Right lobe of liver (tissue), 6 donors: ENCODE measurements around the gene USE1. TPM values are rescaled to one million over a fixed set of nuclear protein-coding genes. Genes with fewer than 3 reads are reported as not detected.
A peak's percentile ranks its signal among the peaks of the same experiment; 100 is the strongest.
"Not testable (repeated sequence)": the region's sequence is repeated elsewhere in the genome, so short reads cannot be mapped to it uniquely, and the experiment has no call there.

Source experiments
- ATAC-seq, 4 donors: fragments of 200-7000 bp; cut with Tn5 transposase; one replicate each; pipeline ENCODE4 v1.9.1; 2020; ENCODE audit warnings: mild to moderate bottlenecking in 4 of 4, moderate library complexity in 4 of 4
- DNase-seq, 3 donors: peaks; one replicate each; pipeline ENCODE4 v3.0.0-alpha.2; 2020
- H3K27ac ChIP-seq, 3 donors: fragments of 200-600 bp; one replicate each; pipeline ENCODE4 v1.8.0; 2022
- H3K27me3 ChIP-seq, 2 donors: fragments of 200-600 bp; one replicate each; pipeline ENCODE4 v1.8.0; 2022
- H3K36me3 ChIP-seq, 4 donors: fragments of 200-600 bp; sonication (generic) in 1 of 4; one replicate each; pipeline versions ENCODE4 v1.5.1 to v1.8.0; 2017 to 2022; ENCODE audit warnings: control low read depth in 1 of 4
- H3K4me1 ChIP-seq, 4 donors: fragments of 200-600 bp; sonication (generic) in 1 of 4; one replicate each; pipeline versions ENCODE4 v1.5.1 to v1.8.0; 2017 to 2022; ENCODE audit warnings: control low read depth in 1 of 4
- H3K4me3 ChIP-seq, 3 donors: fragments of 200-600 bp; one replicate each; pipeline ENCODE4 v1.8.0; 2022
- H3K9me3 ChIP-seq, 4 donors: fragments of 200-600 bp; sonication (generic) in 1 of 4; one replicate each; pipeline versions ENCODE4 v1.5.1 to v1.8.0; 2017 to 2022; ENCODE audit warnings: control low read depth in 1 of 4
- CTCF ChIP-seq, 4 donors: fragments of 200-600 bp in 3 of 4; fragments of 450-650 bp in 1 of 4; IDR thresholded peaks; one replicate each; pipeline versions ENCODE4 v1.5.1 to v1.8.0; 2016 to 2022; ENCODE audit warnings: antibody characterized with exemption in 4 of 4, mild to moderate bottlenecking in 2 of 4
- POLR2A ChIP-seq: fragments of 450-650 bp; IDR thresholded peaks from one replicate; pipeline ENCODE4 v1.6.1; 2017; ENCODE audit warnings: antibody characterized with exemption, mild to moderate bottlenecking
- WGBS: methylation state at CpG from one replicate; pipeline ENCODE4 v1.1.6; 2018; ENCODE audit warnings: low coverage, low lambda C conversion rate; ENCODE audit not compliant: insufficient coverage; ENCODE audit errors: missing lambda C conversion rate; 5-methylcytosine and 5-hydroxymethylcytosine counted together
- intact Hi-C, 2 donors: fragments of 100-400 bp; cut with DNase I; formaldehyde crosslinking; loops; one replicate each; pipeline versions ENCODE4 v1.11.2 to v1.14.1; 2022
- total RNA-seq, 6 experiments: library from RNA; depleted of rRNA in 2 of 6; stranded (reverse); fragments of >200 nt in 2 of 6; fragmentation: NEBNext Ultra II Directional in 3 of 6; extraction: Animal tissue kit (Norgen Biotek cat#: 25700) in 3 of 6; gene quantifications; one replicate each; pipeline versions ENCODE4 v1.1.0 to v1.2.4, GENCODE V29; 2016 to 2023
- donor health status: DM: no; HTN: yes; CAD: no.
- donor health status: DM: no; HTN: no; CAD: no.
- donor health status: DM: no; HTN: no; CAD: no.
- donor health status: DM: no; HTN: yes; CAD: no.
- donor health status: DM: no; HTN: yes; CAD: no.

The USE1 gene
- total RNA-seq, 6 experiments from 2014 or later = 13.5 to 20.3 (median 18.6) TPM

GRCh38 chr19:17183858-17184321, 31.3 kb upstream of the USE1 start:
- H3K9me3 ChIP-seq = no peaks in the 10 kb centered on the region
- intact Hi-C loops = no loop called here
- H3K27ac ChIP-seq = peak overlapping the region in 1 of 3 donors; percentile 18
- DNase-seq = no peak
- no peaks in the 10 kb centered on the region for H3K4me1 ChIP-seq
- H3K36me3 ChIP-seq = peaks cover 0 to 31% (median 0%) of the 10 kb centered on the region in 4 donors
- no peaks in the 10 kb centered on the region for H3K27me3 ChIP-seq
- no peak for TF ChIP-seq POLR2A
- TF ChIP-seq CTCF (IDR thresholded peaks at IDR 0.05) = no peak
- H3K4me3 ChIP-seq = no peak overlapping the region
- WGBS = 52% methylated on average over 11 of the region's 11 CpGs
- peak; percentile 15 to 58 (median 28) for ATAC-seq

- H3K9me3 ChIP-seq = no peaks in the 10 kb centered on the region
- intact Hi-C loops = no loop called here
- TF ChIP-seq CTCF (IDR thresholded peaks at IDR 0.05) = no peak
- no peaks in the 10 kb centered on the region for H3K27me3 ChIP-seq
- DNase-seq (no peak), ATAC-seq (peak; percentile 47 to 71 (median 56))
- no peak overlapping the region for H3K4me3 ChIP-seq
- 67% methylated on average over 1 of the region's 12 CpGs for WGBS
- peak overlapping the region in 1 of 3 donors; percentile 18 for H3K27ac ChIP-seq
- no peaks in the 10 kb centered on the region for H3K4me1 ChIP-seq
- H3K36me3 ChIP-seq = peaks cover 0 to 36% (median 0%) of the 10 kb centered on the region in 4 donors
These were observed 30.8 kb upstream of the USE1 start for GRCh38 chr19:17184371-17184841.

GRCh38 chr19:17185590-17185989, 29.6 kb upstream of the USE1 start:
- intact Hi-C loops = no loop called here
- TF ChIP-seq CTCF (IDR thresholded peaks at IDR 0.05) (no peak), POLR2A (no peak)
- Histone ChIP-seq H3K4me3 (no peak overlapping the region), H3K9me3 (no peaks in the 10 kb centered on the region), H3K27me3 (no peaks in the 10 kb centered on the region), H3K4me1 (no peaks in the 10 kb centered on the region), H3K27ac (no peak overlapping the region), H3K36me3 (peaks cover 0 to 41% (median 2%) of the 10 kb centered on the region in 4 donors)
- no peak for DNase-seq
- no peak for ATAC-seq
- WGBS = 96% methylated on average over 4 of the region's 8 CpGs

- not testable (repeated sequence) for H3K9me3 ChIP-seq, ATAC-seq, H3K4me1 ChIP-seq, H3K4me3 ChIP-seq, DNase-seq, H3K27me3 ChIP-seq, H3K27ac ChIP-seq
- intact Hi-C loops = loop anchor here in 1 of 2 donors (10.0 kb wide), 1 partner anchor 127 kb away; no protein-coding TSS in a partner anchor
- WGBS = 61% methylated on average over 3 of the region's 6 CpGs
- H3K36me3 ChIP-seq = peaks cover 0 to 81% (median 18%) of the 10 kb centered on the region in 4 donors
These were observed 23.4 kb upstream of the USE1 start for GRCh38 chr19:17191736-17192135.

DNA sequence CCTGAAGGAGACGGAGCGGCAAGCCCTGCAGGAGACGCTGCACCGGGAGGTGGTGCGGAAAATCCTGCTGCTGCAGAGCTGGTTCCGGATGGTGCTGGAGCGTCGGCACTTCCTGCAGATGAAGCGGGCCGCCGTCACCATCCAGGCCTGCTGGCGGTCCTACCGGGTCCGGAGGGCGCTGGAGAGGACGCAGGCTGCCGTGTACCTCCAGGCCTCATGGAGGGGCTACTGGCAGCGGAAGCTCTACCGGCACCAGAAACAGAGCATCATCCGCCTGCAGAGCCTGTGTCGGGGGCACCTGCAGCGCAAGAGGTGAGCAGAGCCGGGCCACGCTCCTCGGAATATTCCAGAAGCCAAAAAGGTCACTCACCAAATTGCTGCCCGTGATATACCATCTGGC, 22.4 kb upstream of the USE1 start:
- no CpG with 5 or more reads among the region's 26 CpGs for WGBS
- Histone ChIP-seq H3K4me3 (no peak overlapping the region), H3K27me3 (no peaks in the 10 kb centered on the region), H3K36me3 (peaks cover 0 to 79% (median 18%) of the 10 kb centered on the region in 4 donors), H3K27ac (no peak overlapping the region), H3K9me3 (no peaks in the 10 kb centered on the region), H3K4me1 (no peaks in the 10 kb centered on the region)
- TF ChIP-seq POLR2A = no peak
- no peak for TF ChIP-seq CTCF (IDR thresholded peaks at IDR 0.05)
- intact Hi-C loops = loop anchor here in 1 of 2 donors (10.0 kb wide), 1 partner anchor 128 kb away; no protein-coding TSS in a partner anchor
- DNase-seq (no peak), ATAC-seq (no peak)
